ENCODE measurements around the gene SLC35F1.

The SLC35F1 gene

GRCh38 chr6:118319894-118320649 is 413.0 kb downstream of the SLC35F1 start:
- H3K27ac ChIP-seq, result no peak overlapping the region
- no peak for TF ChIP-seq CTCF (conservative IDR thresholded peaks at IDR 0.05)

- no peak overlapping the region for H3K27ac ChIP-seq
- no peak for TF ChIP-seq CTCF (conservative IDR thresholded peaks at IDR 0.05)
Measured at GRCh38 chr6:118320652-118321051, 413.6 kb downstream of the SLC35F1 start.

DNA sequence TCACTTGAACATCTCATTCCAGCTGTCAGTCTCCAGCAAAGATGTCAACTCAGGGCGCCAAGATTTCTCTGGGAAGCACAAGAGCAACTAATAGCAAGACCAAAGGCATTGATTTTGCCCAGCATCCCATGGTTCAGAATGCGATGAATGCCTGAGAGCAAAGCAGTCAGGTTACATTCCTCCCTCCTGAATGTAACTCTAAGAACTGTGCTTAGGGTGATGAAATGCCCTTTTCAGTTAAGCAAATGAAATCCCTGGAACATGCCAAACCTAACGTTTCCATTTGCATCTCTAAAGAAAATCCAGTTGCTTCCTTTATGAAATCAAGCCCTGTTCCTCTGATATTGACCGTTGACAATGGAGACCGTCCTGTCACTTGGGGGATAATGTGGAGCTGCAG is 417.1 kb downstream of the SLC35F1 start:
- H3K27ac ChIP-seq, result no peak overlapping the region
- no peak for TF ChIP-seq CTCF (conservative IDR thresholded peaks at IDR 0.05)

- no peak overlapping the region for H3K27ac ChIP-seq
- no peak for TF ChIP-seq CTCF (conservative IDR thresholded peaks at IDR 0.05)
Measured at GRCh38 chr6:118325220-118325860, 418.3 kb downstream of the SLC35F1 start.

GRCh38 chr6:118326712-118327111 is 419.6 kb downstream of the SLC35F1 start:
- no peak for TF ChIP-seq CTCF (conservative IDR thresholded peaks at IDR 0.05)

GRCh38 chr6:118327237-118327636 is 420.2 kb downstream of the SLC35F1 start:
- H3K27ac ChIP-seq, result no peak overlapping the region
- TF ChIP-seq CTCF (conservative IDR thresholded peaks at IDR 0.05), result no peak

More at GRCh38 chr6:118326712-118327111, 419.6 kb downstream of the SLC35F1 start:
- H3K27ac ChIP-seq, result no peak overlapping the region

DNA sequence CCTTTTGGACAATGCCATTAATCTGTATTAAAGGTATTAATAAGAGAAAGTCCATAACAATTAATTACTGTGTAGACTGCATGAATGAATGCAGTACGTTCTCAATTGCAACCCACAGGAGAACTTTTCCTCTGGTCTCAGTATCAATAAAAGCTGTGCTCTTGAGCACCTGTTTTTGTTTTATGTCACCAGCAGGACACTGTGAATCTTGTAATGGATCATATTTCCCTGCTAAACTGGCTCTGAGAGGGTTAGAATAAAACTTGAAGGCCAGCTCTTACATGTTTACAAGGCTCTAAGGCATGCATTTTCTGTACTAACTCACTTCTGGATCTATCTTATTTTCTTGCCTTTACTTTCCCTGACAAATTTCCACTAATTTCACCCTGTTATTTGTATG is 426.7 kb downstream of the SLC35F1 start:
- no peak for TF ChIP-seq CTCF (conservative IDR thresholded peaks at IDR 0.05)
- 0 out of 2 replicates have a peak overlapping the region, but pooled peaks have one; percentile 5 for H3K27ac ChIP-seq
